CD4-positive, alpha-beta T cell treated with Interleukin-4 for 1 hour (primary cell): ENCODE data around the gene IKBKG.
"Not testable (repeated sequence)": the region's sequence is repeated elsewhere in the genome, so short reads cannot be mapped to it uniquely, and the experiment has no call there.

ENCODE experiments used
- DNase-seq, 2 donors: peaks; one replicate each; pipeline ENCODE4 v3.0.0-alpha.2; 2020 to 2022

Gene IKBKG

DNA sequence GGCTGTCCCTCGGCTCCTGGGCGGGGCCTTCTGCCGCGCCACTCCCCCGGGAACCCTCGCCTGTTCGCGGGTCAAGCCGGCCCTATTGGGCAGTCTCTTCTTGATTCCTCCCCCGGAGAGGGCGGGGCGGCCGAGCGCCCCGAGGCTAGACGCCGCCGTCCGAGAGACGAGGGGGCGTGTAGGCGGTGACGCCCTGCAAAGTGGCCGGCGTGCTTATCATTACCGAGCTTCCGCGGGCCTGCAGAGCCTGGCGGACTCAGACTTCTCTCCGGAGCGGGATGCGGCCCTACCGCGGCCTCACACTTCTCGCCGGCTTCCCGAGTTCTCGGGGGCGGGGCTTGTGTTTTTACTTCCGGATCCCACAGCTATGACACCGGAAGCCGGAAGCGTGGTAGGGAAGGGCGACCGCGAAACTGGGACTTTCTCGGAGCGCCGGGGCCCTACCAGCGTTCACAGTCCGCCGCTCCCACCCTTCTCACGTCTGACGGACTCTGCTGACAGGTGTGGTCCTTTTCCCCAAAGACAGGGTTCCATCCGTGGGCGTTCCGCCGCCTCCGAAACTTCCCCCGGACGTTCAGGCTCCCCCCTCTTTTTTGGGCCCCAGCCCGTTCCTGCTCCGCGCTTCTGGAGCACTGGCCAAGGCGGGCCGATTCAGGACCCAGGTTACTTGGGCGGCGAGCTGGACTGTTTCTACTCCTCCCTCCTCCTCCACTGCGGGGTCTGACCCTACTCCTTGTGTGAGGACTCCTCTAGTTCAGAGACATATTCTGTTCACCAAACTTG is at the start of gene IKBKG:
Gene IKBKG (plus strand): TSS at position 376 of the 783 bp plus-strand sequence. CDS start 4,383 bp downstream, outside the sequence.
- DNase-seq, result peak; percentile 91

- DNase-seq, result not testable (repeated sequence)
Measured at GRCh38 chrX:154501423-154501822, 46.0 kb upstream of the IKBKG start.

- DNase-seq, result no peak
Measured at GRCh38 chrX:154502098-154502497, 45.3 kb upstream of the IKBKG start.

DNA sequence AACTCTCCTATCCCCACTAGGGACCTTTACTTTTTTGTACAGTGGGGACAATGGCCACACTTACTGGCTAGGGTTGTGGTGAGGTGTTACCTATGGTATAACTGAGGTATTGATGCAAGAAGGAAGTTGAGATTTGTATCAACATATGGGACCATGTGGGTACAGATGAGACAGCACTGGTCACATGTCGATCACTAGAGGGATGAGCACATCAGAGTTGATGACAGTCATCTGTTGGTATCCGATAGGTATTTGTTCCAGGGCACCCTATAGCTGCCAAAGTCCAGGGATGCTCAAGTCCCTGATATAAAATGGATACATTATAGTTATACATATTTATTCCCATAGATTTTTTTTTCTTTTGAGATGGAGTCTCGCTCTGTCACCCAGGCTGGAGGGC is 44.4 kb upstream of the IKBKG start:
- DNase-seq, result no peak

- no peak for DNase-seq
Measured at GRCh38 chrX:154505734-154506133, 41.7 kb upstream of the IKBKG start.

DNA sequence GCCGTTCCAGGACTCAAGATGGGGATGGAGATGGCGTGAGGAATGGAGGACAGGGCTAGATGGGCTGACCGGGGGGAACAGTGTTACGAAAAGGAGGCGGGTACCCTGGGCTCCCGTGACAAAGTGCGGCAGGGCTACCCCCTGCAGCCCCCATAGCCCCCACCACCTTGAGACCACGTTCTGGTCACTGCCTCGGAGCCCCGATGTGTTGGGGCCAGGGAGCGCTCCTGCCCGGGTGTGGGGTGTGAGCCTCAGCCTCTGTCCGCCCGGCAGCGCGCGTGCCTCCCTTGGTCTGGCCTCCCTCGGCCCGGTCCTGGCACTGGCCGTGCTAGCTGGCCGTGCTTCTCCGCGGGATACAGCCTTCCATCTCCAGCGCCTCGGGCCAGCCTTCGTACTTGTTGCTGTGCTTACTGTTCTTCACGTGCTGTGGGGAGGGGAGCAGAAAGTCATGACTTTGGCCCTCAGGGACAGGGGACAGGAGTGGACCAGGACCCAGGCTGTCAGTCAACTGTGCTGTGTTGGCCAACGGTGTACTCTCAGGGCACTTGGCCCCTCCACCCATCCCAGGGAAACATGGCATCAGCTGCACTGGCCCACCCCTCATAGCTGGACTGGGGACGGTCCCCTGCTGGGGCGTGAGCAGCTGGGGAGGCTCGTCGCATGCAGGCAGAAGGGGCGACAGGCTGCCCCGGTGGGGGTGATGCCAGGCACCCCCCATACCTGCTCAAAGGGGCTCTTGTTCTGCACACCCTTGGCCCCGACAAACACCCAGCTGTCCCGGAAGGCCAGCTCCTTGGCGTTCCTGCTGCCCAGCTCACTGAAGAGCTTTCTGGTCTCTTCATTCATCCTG is 40.7 kb upstream of the IKBKG start:
- no peak for DNase-seq

- DNase-seq, result no peak
Measured at GRCh38 chrX:154507673-154508383, 39.6 kb upstream of the IKBKG start.

GRCh38 chrX:154508384-154508745 is 39.1 kb upstream of the IKBKG start:
- no peak for DNase-seq

- DNase-seq, result no peak
Measured at GRCh38 chrX:154509455-154509854, 38.0 kb upstream of the IKBKG start.

DNA sequence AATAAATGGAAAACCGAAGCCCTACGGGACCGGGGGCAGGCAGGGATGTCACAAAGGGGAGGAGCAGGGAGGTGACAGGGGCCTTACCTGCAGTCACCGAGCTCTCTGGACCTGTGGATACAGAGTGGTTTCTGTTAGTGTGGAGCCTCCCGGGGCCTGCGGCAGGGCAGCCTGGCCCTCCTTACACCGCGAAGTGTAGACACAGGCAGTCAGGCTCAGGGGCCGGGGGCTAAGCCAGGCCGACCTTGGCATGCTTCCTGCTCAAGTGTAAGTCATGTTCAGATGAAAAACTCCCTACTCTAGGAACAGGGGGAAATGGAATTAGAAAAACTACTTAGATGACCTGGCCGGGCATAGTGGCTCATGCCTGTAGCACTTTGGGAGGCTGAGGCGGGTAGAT is 35.7 kb upstream of the IKBKG start:
- no peak for DNase-seq

- DNase-seq, result no peak
Measured at GRCh38 chrX:154512879-154513553, 34.4 kb upstream of the IKBKG start.

DNA sequence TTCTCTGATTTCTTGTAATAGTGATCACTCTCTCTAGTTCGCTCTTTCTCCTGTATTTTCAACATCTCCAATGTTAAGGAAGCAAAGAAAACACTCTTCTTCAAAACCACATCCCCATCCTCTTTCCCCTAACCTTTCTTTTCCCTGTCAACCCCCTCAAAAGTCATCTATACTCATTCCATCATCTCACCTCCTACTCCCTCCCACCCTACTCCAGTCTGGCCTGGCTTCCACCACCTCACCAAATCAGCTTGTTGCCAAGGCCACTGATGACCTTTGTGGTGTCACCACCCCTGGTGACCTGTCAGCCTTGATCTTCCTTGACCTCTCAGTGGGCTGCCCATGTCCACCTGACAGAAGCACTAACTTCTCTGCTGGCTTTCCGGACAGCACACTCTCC is 33.7 kb upstream of the IKBKG start:
- no peak for DNase-seq

DNA sequence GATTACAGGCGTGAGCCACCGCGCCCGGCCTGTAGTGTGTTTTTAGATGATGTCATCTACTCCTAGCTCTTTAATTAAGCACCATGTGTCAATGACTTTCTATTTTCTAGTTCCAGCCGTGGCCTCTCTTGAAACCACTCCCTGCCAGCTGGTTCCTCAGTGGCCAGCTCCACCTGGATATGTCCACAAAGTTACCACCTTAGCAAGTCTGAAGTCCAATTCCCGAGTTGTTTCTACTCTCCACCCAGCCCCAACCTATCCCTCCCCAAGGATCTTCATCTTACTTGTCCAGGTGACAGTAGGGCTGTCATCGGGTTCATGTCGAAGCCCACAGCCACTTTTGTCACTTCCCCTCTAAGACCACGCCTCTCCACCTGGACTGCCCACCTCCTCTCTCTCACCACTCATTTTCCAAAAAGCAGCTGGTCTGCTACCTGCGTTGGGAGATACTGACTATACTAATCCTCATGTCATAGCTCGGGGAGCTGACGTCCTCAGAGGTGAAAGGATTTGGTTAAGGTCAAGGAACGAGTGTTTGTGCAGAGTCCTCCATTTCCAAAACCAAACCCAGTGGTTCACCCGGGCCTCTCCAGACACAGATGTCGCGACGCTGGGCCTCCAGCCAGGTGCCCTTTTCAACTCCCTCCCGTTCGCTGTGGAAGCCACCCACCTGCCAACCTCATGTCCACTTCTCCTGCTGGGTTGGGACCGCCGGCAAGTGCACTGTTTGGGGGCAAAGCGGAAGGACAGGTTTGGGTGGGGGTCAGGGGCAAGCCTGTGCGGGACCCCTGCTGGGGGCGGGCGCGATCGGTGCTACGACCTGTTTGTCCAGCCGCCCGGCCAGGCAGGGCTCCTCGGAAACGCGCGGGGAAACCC is 32.1 kb upstream of the IKBKG start:
- DNase-seq, result peak; percentile 44 to 46

GRCh38 chrX:154515966-154516655 is 31.3 kb upstream of the IKBKG start, which contains the start of gene FAM3A:
TSS of gene FAM3A (minus strand) at chrX:154516232. CDS start at chrX:154515772, 460 bp downstream.
- DNase-seq, result peak; percentile 93 to 94

DNA sequence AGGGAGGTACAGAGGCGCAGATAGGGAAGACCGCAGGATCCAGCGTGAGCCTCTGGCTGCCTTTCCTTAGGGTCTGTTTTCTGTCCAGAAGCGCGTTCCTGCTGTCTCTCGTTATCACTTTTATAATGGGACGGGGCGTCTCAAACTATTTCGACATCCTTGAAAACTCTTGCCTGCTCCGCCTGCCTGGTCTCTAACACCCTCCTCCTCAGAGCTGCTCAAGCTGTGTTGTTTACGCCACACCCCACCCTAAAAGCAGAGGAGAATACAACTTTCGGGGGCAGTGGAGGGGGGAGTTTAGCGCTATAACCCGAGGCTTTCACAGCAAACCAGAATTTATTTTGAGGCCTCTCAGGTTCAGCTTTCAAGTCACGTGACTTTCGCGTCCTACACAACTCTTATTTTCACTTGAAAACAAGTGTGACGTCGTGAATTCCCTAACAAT is 30.7 kb upstream of the IKBKG start:
- peak; percentile 34 to 40 for DNase-seq

- DNase-seq, result no peak
Measured at GRCh38 chrX:154517101-154517781, 30.2 kb upstream of the IKBKG start.

GRCh38 chrX:154519389-154519788 is 28.0 kb upstream of the IKBKG start:
- DNase-seq, result no peak

DNA sequence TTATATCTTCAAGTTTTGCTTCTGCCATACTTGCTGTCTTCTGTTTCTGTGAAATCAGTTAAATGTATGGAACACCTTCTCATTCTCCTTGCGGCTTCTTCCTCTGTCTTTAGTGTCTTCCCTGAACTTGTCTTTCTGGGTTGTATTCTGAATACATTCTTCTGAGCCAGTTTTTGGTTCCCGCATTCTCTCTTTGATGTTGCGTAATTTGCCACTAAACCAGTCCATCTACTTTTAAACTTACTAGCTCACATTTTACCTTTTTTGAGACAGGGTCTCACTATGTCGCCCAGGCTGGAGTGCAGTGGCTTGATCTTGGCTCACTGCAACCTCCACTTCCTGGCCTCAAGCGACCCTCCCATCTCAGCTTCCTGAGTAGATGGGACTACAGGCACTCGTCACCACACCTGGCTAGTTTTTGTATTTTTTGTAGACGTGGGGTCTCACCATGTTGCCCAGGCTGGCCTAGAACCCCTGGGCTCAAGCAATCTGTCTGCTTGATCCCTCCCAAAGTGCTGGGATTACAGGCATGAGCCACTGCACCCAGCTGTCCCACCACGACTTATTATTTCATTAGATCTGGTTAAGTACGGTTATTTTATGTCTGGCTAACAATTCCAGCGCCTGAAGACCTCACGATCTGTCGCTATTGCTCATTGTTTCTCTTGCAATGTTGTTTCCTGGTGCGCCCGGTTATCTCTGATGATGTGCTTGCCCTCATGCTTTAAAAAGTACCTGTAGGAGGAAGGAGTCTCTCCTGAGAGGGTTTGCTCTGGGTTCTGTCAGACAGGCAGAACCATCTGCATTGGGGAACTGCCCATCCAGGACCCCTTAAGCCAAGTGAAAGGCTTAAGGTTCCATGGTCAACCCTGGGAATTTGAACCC is 21.6 kb upstream of the IKBKG start:
- no peak for DNase-seq
